Measurements from ENCODE around the gene BCAN.

Gene BCAN

GRCh38 chr1:156704166-156704711 lies 62.3 kb downstream of the BCAN start:
- no peak for DNase-seq

- peak in 1 of 2 donors; percentile 72 for DNase-seq
Observed at GRCh38 chr1:156704930-156705320, 63.0 kb downstream of the BCAN start.

GRCh38 chr1:156705321-156705917 lies 63.5 kb downstream of the BCAN start, which contains the start of gene CRABP2:
CRABP2 (minus strand) TSS chr1:156705583; CDS start chr1:156705446, 137 bp downstream.
- DNase-seq: peak; percentile 41 to 70

DNA sequence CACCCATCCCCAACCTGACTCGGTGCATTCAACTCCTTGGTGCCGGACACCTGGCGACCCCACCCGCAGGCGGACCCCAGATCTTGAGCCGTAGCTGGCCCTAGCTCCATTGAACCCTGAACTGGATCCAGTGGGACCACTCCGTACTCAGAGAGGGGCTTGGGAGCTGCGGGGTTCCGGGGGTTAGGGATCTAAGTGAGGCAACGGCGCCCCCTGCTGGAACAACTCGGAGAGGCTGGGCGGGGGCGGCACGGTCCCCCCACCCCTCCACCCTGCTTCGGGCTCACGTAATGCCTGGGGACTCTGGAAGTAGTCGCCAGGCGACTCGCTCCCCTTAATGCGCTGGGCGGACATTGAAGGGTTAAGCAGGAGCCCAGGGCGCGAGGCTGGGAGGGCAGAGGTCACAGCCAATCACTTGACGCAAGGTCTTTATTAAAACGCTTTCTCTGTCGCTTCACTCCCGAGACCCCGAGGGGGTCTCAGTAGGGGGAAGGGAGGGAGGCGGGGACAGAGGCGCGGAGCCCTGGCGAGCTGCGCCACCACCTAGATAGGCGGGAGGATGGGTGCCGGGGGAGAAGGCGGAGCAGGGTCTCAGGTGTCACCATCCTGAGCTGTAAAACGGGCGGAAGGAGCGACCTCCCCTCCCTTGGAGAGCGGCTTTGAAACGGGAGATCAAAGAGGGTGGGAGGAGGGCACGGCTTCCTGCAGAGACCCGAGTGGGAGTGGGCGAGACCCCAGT lies 64.2 kb downstream of the BCAN start:
- DNase-seq: peak; percentile 56 to 71

DNA sequence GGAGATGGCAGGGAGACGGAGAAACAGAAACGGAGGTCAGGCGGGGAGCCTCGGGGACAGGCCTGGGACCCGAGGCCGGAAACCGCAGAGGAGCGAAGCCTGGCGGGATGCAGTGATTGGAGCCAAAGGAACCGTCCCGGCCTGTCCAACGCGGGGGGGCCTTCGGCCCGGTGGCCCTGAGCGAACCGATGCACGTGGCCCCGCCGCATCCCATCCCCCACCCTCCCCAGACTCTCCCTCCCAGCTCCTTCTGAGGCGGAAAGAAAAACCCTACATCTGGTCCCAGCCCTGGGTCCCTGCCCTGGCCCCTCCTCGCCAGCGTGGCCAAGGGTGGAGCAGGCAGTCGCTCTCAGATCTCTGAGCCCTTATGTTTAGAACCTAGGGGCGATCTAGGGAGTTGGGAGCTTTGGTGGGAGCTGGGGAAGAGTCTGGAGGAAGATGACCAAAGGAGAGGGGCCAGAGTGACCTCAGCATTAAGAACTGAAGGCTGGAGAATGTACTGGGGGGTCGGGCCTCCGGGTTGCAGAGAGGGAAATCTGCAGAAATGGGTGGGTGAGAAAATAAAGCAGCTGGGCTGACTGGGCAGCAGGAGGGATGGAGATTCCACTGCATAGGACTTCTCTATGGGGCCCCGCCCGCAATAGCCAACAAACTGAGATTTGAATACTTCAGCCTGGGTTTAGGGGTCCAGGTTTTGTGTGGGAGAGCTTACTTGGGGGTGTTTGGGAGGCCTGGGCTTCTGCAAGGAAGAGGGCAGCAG lies 64.9 kb downstream of the BCAN start:
- DNase-seq: no peak

DNA sequence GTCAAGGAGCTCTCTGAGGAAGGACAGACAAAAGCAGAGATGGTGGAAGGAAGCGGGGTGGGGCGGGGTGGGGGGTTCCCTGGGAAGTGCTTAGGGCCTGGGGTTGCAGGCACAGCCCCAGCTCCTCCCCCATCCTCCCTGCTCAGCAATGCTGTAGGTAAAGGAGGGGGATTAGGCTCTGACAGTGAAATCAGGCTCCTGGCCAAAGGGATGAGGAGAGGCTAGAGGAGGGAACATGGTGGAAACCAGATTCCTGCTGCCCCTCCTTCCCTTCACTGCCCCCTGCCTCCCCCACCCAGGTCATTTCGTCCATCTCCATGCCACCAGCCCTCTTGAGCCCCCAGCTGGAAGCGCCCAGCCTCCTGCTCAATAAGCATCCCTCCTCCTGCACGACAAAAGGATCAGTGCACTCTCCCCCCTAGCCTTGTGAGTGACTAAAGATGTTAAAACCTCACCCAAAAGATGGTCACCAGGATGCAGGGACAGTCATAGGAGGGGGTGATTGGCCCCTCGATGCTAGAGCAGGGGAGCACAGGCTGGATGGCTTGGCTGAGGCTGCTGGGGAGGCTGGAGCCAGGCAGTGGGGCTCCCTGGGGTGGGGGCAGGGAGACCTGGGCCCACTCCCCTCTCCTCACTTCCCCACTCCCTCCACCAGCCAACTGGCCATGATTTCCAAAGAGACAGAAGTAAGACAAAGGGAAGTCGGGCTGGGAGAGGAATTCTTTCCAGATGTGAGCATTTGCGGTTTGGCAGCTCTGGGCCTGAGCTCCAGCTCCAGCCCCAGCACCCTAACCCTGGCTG lies 65.7 kb downstream of the BCAN start:
- DNase-seq: no peak

GRCh38 chr1:156708218-156708661 lies 66.3 kb downstream of the BCAN start:
- DNase-seq: no peak

GRCh38 chr1:156709031-156709430 lies 67.1 kb downstream of the BCAN start:
- DNase-seq: no peak
